CD14-positive monocyte (primary cell): ENCODE results near the gene SHROOM3. TPM values are rescaled to one million over a fixed set of nuclear protein-coding genes. Genes with fewer than 3 reads are reported as not detected.

Experiments used
- DNase-seq, 3 donors: peaks; one replicate each; pipeline ENCODE4 v3.0.0-alpha.2; 2011 to 2022
- H2AFZ ChIP-seq: 2 replicates; pipeline ENCODE4 v1.6.0; 2012; ENCODE audit warnings: mild to moderate bottlenecking, low read depth, low read length, inconsistent platforms; ENCODE audit not compliant: insufficient read depth, poor library complexity, severe bottlenecking
- H3K27ac ChIP-seq, 2 donors: 1 replicate in 1 of 2; 2 replicates in 1 of 2; pipeline ENCODE4 v1.5.1; 2012 to 2013; ENCODE audit warnings: low read length in 2 of 2, control low read depth in 1 of 2, inconsistent platforms in 1 of 2, low read depth in 1 of 2, mild to moderate bottlenecking in 1 of 2
- H3K27me3 ChIP-seq, 2 donors: one replicate each; pipeline versions ENCODE4 v1.6.0 to v1.6.1; 2011 to 2013; ENCODE audit warnings: low read length in 2 of 2; ENCODE audit not compliant: control insufficient read depth in 2 of 2, insufficient read depth in 2 of 2
- H3K36me3 ChIP-seq, 2 donors: replicated peaks in 1 of 2; 1 replicate in 1 of 2; 2 replicates in 1 of 2; pipeline versions ENCODE4 v1.5.1 to v1.6.1; 2012 to 2013; ENCODE audit warnings: low read length in 2 of 2, control low read depth in 1 of 2, inconsistent platforms in 1 of 2, mild to moderate bottlenecking in 1 of 2; ENCODE audit not compliant: insufficient read depth in 2 of 2, control insufficient read depth in 1 of 2
- H3K4me1 ChIP-seq, 2 donors: 1 replicate in 1 of 2; 2 replicates in 1 of 2; pipeline versions ENCODE4 v1.5.1 to v1.6.1; 2012 to 2013; ENCODE audit warnings: low read length in 2 of 2, control low read depth in 1 of 2, inconsistent platforms in 1 of 2, mild to moderate bottlenecking in 1 of 2, moderate library complexity in 1 of 2; ENCODE audit not compliant: insufficient read depth in 2 of 2, control insufficient read depth in 1 of 2
- H3K4me2 ChIP-seq: replicated peaks from 2 replicates; pipeline ENCODE3; 2012; ENCODE audit warnings: low read length, moderate library complexity, mild to moderate bottlenecking; ENCODE audit not compliant: poor library complexity, severe bottlenecking; ENCODE audit errors: extremely low read depth
- H3K4me3 ChIP-seq, 3 experiments: fragments of 200-600 bp in 1 of 3; sonication (generic) in 1 of 3; replicated peaks in 1 of 3; 1 replicate in 2 of 3; 2 replicates in 1 of 3; pipeline ENCODE4 v1.5.1; 2011 to 2013; ENCODE audit warnings: low read length in 3 of 3, mild to moderate bottlenecking in 3 of 3, control low read depth in 2 of 3, low read depth in 2 of 3, inconsistent platforms in 1 of 3, moderate library complexity in 1 of 3
- H3K79me2 ChIP-seq: 2 replicates; pipeline ENCODE4 v1.6.0; 2012; ENCODE audit warnings: mild to moderate bottlenecking, control low read depth, inconsistent platforms, low read length, moderate library complexity; ENCODE audit not compliant: insufficient read depth
- H3K9ac ChIP-seq: 2 replicates; pipeline ENCODE4 v1.6.0; 2017; ENCODE audit warnings: low read length, mild to moderate bottlenecking; ENCODE audit not compliant: insufficient read depth, poor library complexity, severe bottlenecking
- H3K9me3 ChIP-seq, 2 donors: replicated peaks in 1 of 2; 1 replicate in 1 of 2; 2 replicates in 1 of 2; pipeline versions ENCODE4 v1.5.1 to v1.6.1; 2012 to 2013; ENCODE audit warnings: low read length in 2 of 2, control low read depth in 1 of 2; ENCODE audit not compliant: control insufficient read depth in 1 of 2, insufficient read depth in 1 of 2
- H4K20me1 ChIP-seq: 2 replicates; pipeline ENCODE4 v1.6.0; 2012; ENCODE audit warnings: mild to moderate bottlenecking, low read length, control low read depth, moderate library complexity; ENCODE audit not compliant: insufficient read depth
- H3K27ac Mint-ChIP-seq, 7 donors: one replicate each; pipeline ENCODE4 v1.8.0; 2020; ENCODE audit warnings: mild to moderate bottlenecking in 7 of 7, mixed read lengths in 7 of 7, moderate library complexity in 6 of 7, inconsistent platforms in 2 of 7
- H3K27me3 Mint-ChIP-seq, 3 donors: one replicate each; pipeline ENCODE4 v1.8.0; 2021 to 2022; ENCODE audit warnings: low read depth in 3 of 3, mild to moderate bottlenecking in 3 of 3, mixed read lengths in 3 of 3, moderate library complexity in 3 of 3, inconsistent platforms in 1 of 3
- H3K36me3 Mint-ChIP-seq, 2 donors: one replicate each; pipeline ENCODE4 v1.8.0; 2020; ENCODE audit warnings: mixed read lengths in 2 of 2, inconsistent platforms in 1 of 2, mild to moderate bottlenecking in 1 of 2
- H3K4me1 Mint-ChIP-seq: one replicate; pipeline ENCODE4 v1.8.0; 2020; ENCODE audit warnings: mild to moderate bottlenecking, mixed read lengths
- H3K4me3 Mint-ChIP-seq, 2 donors: one replicate each; pipeline ENCODE4 v1.8.0; 2020; ENCODE audit warnings: mild to moderate bottlenecking in 2 of 2, mixed read lengths in 2 of 2, moderate library complexity in 1 of 2
- H3K9me3 Mint-ChIP-seq, 7 donors: one replicate each; pipeline ENCODE4 v1.8.0; 2020 to 2022; ENCODE audit warnings: mixed read lengths in 7 of 7, mild to moderate bottlenecking in 6 of 7, moderate library complexity in 6 of 7, inconsistent platforms in 2 of 7
- CTCF ChIP-seq: fragments of 200-600 bp; IDR thresholded peaks from one replicate; pipeline ENCODE4 v1.8.0; 2022; ENCODE audit warnings: antibody characterized with exemption, mild to moderate bottlenecking
- WGBS: methylation state at CpG from one replicate; pipeline ENCODE4 v1.1.5; 2013; ENCODE audit warnings: missing lambda C conversion rate; ENCODE audit not compliant: insufficient coverage; 5-methylcytosine and 5-hydroxymethylcytosine counted together
- intact Hi-C, 2 donors: fragments of 100-400 bp; cut with micrococcal nuclease; formaldehyde crosslinking; loops; one replicate each; pipeline versions ENCODE4 v1.15.0 to v1.15.1; 2023
- polyA plus RNA-seq, 3 donors: library from polyadenylated mRNA; depleted of rRNA in 1 of 3; unstranded in 2 of 3; stranded (reverse) in 1 of 3; fragments of 300-500 nt in 2 of 3; fragments of >200 nt in 1 of 3; fragmentation: Illumina TruSeq in 2 of 3; gene quantifications; 1 replicate in 2 of 3; 2 replicates in 1 of 3; pipeline ENCODE4 v1.2.3, GENCODE V29; 2012 to 2021

SHROOM3 gene
- polyA plus RNA-seq, 3 donors: not detected

GRCh38 chr4:76588274-76588673 is 153.2 kb downstream of the SHROOM3 start:
- no peak for DNase-seq
- no peak overlapping the region for H3K9ac ChIP-seq
- Mint-ChIP-seq H3K36me3 (no peaks in the 10 kb centered on the region), H3K4me3 (no peak overlapping the region), H3K27ac (peak overlapping the region in 1 of 7 donors; percentile 76), H3K4me1 (peaks cover 10% of the 10 kb centered on the region), H3K27me3 (peaks cover 36 to 39% (median 37%) of the 10 kb centered on the region in 3 donors), H3K9me3 (peaks cover 0 to 3% (median 0%) of the 10 kb centered on the region in 7 donors)
- no peaks in the 10 kb centered on the region for H3K79me2 ChIP-seq
- H3K27ac ChIP-seq: no peak overlapping the region
- TF ChIP-seq CTCF: no peak
- H3K4me1 ChIP-seq: peaks cover 3 to 7% of the 10 kb centered on the region in 2 donors
- no peak overlapping the region for H3K4me3 ChIP-seq
- H3K36me3 ChIP-seq: no peaks in the 10 kb centered on the region
- intact Hi-C loops: no loop called here
- H3K9me3 ChIP-seq: no peaks in the 10 kb centered on the region
- no peak overlapping the region for H3K4me2 ChIP-seq
- H2AFZ ChIP-seq: no peak overlapping the region
- peaks cover 29 to 39% of the 10 kb centered on the region in 2 donors for H3K27me3 ChIP-seq
- no peaks in the 10 kb centered on the region for H4K20me1 ChIP-seq
- WGBS: 93% methylated on average over 2 of the region's 2 CpGs

- H3K27me3 Mint-ChIP-seq: peaks cover 30 to 33% (median 31%) of the 10 kb centered on the region in 3 donors
- no CpG with 5 or more reads among the region's 1 CpG for WGBS
These were observed 154.4 kb downstream of the SHROOM3 start for GRCh38 chr4:76589402-76589801.

More at GRCh38 chr4:76589402-76589801, 154.4 kb downstream of the SHROOM3 start:
- H3K9ac ChIP-seq: no peak overlapping the region
- no peak overlapping the region for H3K4me3 ChIP-seq
- no peak overlapping the region for H3K27ac Mint-ChIP-seq
- no peak for DNase-seq
- H3K4me1 Mint-ChIP-seq: peaks cover 10% of the 10 kb centered on the region
- no peak overlapping the region for H2AFZ ChIP-seq
- no peaks in the 10 kb centered on the region for H3K36me3 ChIP-seq
- peaks cover 27 to 37% of the 10 kb centered on the region in 2 donors for H3K27me3 ChIP-seq
- no peaks in the 10 kb centered on the region for H4K20me1 ChIP-seq
- H3K4me1 ChIP-seq: peaks cover 3 to 7% of the 10 kb centered on the region in 2 donors
- no peak for TF ChIP-seq CTCF
- no peak overlapping the region for H3K27ac ChIP-seq
- no peak overlapping the region for H3K4me2 ChIP-seq
- no peaks in the 10 kb centered on the region for H3K9me3 ChIP-seq
- H3K79me2 ChIP-seq: no peaks in the 10 kb centered on the region
- intact Hi-C loops: no loop called here
- no peaks in the 10 kb centered on the region for H3K36me3 Mint-ChIP-seq
- no peak overlapping the region for H3K4me3 Mint-ChIP-seq
- H3K9me3 Mint-ChIP-seq: peaks cover 0 to 3% (median 0%) of the 10 kb centered on the region in 7 donors
